Measurements from ENCODE around the gene UBXN11.
A peak's percentile ranks its signal among the peaks of the same experiment; 100 is the strongest.

UBXN11 gene

DNA sequence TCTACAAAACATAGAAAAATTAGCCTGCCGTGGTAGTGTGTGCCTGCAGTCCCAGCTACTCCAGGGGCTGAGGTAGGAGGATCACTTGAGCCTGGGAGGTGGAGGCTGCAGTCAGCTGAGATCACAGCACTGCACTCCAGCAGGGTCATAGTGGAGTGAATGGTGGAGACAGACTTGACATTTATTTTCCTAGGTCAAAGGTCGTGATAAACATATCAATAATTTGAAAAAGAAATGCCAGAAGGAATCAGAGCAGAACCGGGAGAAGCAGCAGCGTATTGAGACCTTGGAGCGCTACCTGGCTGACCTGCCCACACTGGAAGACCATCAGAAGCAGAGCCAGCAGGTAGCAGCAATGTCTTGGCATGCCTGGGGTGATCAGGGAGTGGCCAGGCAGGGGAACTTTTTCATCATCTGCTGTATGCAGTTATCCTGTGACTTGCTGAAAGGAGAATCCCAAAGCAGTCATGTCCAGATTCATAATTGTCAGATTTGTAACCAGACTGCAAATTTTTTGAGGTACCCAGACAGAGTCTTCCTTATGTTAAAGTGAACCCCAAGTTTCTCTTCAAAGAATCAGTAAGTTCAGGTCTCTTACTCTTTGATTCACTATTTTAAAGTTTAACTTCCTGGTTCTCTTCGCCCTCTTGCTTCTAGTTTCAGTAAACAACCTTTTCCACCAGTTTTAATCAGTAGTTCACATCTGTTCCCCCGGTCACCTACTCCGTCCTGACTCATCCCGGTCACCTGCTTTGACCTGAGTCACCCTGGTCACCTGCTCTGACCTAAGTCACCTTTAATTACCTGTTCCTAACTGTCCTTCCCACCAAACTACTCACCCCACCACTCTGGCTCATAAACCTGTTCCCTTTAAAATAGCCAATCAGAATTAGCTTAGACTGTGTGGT, 37.9 kb downstream of the UBXN11 start:
- DNase-seq (ENCODE audit: low spot score), result no peak

GRCh38 chr1:26265405-26265804, 41.0 kb downstream of the UBXN11 start:
- DNase-seq (ENCODE audit: low spot score), result no peak

DNA sequence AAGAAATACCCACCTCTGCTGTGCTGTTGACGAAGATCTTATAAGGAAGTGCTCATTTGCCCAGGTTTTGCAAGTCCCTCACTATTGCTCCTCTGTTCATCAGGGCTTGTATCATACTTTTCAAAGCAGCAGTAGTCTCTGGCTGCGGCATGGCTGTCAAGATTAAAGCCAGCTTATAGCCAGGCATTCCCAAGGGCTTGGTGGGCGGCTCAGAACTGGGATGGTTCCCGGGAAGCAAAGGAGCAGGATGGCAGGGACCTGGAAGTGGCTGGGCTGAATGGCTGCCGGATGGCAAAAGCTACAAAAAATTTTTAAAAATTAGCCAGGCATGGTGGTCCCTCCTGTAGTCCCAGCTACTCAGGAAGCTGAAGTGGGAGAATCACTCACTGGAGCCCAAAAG, 43.2 kb downstream of the UBXN11 start:
- no peak for DNase-seq (ENCODE audit: low spot score)

DNA sequence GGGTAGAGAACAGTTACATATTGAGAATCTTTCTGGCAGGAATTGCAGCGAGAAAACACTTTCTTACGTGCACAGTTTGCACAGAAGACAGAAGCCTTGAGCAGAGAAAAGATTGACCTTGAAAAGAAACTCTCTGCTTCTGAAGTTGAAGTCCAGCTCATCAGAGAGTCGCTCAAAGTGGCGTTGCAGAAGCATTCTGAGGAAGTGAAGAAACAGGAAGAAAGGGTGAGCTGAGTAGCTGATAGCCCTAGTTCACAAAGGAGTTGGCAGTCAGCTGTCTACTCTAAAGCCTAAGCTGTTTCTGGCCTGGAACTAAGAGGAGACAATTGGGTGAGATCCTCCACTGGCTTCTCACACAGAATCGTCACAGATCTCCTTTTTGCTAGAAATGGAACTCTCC, 46.9 kb downstream of the UBXN11 start:
- no peak for DNase-seq (ENCODE audit: low spot score)

GRCh38 chr1:26259005-26259404, 47.4 kb downstream of the UBXN11 start:
- DNase-seq (ENCODE audit: low spot score), result no peak

- no peak for DNase-seq (ENCODE audit: low spot score)
Observed at GRCh38 chr1:26257222-26257621, 49.2 kb downstream of the UBXN11 start.

GRCh38 chr1:26254404-26254803, 52.0 kb downstream of the UBXN11 start:
- no peak for DNase-seq (ENCODE audit: low spot score)

- DNase-seq (ENCODE audit: low spot score), result no peak
Observed at GRCh38 chr1:26252718-26253117, 53.7 kb downstream of the UBXN11 start.

DNA sequence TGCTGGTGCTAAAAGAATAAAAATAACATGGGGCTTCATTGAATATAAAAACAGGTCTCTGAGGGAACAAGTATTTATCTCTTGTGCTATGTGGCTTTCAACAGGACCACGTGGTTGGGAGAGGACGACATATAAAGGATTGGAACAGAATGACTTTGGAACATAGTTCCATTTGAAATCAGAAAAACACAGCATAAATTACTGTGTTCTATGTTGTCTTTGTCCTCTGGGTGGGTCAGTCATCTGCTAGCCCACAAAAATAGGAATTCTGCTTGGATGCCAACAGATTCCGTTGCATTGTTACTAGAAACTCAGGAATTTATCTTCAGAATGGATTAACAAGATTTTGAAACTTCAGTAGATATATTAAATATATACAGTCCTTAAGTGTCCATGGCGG, 66.5 kb downstream of the UBXN11 start:
- DNase-seq (ENCODE audit: low spot score), result no peak

GRCh38 chr1:26237230-26237966, 69.0 kb downstream of the UBXN11 start:
- no peak for DNase-seq (ENCODE audit: low spot score)

DNA sequence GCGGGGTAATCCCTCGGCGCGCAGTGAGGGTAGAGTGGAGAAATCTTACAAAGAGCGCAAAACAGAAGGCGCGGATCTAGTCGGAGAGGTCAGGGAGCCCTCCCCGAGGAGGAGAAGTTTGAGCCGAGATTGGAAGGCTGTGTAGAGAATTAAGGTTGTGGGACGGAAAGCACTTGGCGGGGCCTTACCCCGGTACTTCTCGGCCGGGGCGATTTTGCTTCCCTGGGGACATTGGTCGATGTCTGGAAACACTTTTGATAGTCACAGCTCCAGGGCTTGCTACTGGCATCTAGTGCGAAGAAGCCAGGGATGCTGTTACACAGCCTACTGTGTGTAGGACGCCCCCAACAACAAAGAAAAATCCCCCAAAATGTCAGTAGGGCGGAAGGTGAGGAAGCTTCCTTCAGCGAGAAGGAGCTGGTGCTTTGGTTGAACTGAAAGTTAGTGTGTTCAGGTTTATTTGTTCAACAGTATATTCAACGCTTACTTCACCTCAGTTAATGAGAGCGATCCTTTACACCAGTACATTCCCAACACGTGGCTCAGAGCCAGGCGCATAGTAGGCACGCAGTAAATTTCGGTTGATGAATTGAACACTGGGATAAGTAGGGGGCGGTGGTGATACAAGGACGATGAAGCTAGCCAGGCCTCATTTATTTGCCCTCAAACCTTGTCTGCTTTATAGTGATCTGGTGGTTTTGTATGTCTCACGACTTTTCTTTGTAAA, 71.6 kb downstream of the UBXN11 start:
- peak; percentile 13 for DNase-seq (ENCODE audit: low spot score)

- DNase-seq (ENCODE audit: low spot score), result peak; percentile 95
Observed at GRCh38 chr1:26233903-26234643, 72.4 kb downstream of the UBXN11 start, which contains the start of gene CEP85. TSS of gene CEP85 (plus strand) at chr1:26234200. CDS start at chr1:26239784, 5,584 bp downstream.

All from SK-N-DZ (cell line).